MCF 10A (cell line): Measurements from ENCODE around the gene TSPAN16. TPM values are rescaled to one million over a fixed set of nuclear protein-coding genes. Genes with fewer than 3 reads are reported as not detected.

ENCODE experiments used
- BruUV-seq: library from RNA; stranded (reverse); fragments of 400-500 nt; replicated peaks from 2 replicates; lab custom pipeline; 2021; lab: Mats Ljungman, UMichigan
- CTCF ChIA-PET: fragments of 300-600 bp; sonication (Branson Sonifier 250); formaldehyde crosslinking; extraction: SDS; loops from one replicate; lab custom pipeline; 2021; ENCODE audit warnings: antibody characterized with exemption, inconsistent platforms; lab: Yijun Ruan, JAX
- POLR2A ChIA-PET: fragments of 300-600, 350-650 bp; sonication (Branson Sonifier 250); formaldehyde crosslinking; extraction: SDS; loops from one replicate; lab custom pipeline; 2020; ENCODE audit warnings: antibody characterized with exemption, inconsistent platforms; lab: Yijun Ruan, JAX
- DNase-seq: peaks from one replicate; pipeline ENCODE4 v3.0.0-alpha.2; 2018; ENCODE audit not compliant: unreplicated experiment
- H3K27ac Mint-ChIP-seq: one replicate; pipeline ENCODE4 v1.8.0; 2022; ENCODE audit warnings: mild to moderate bottlenecking, low read depth, mixed read lengths; ENCODE audit not compliant: unreplicated experiment
- H3K27me3 Mint-ChIP-seq: one replicate; pipeline ENCODE4 v1.8.0; 2022; ENCODE audit warnings: mixed read lengths; ENCODE audit not compliant: insufficient read depth, unreplicated experiment
- H3K36me3 Mint-ChIP-seq: one replicate; pipeline ENCODE4 v1.8.0; 2022; ENCODE audit warnings: mild to moderate bottlenecking, moderate library complexity, mixed read lengths; ENCODE audit not compliant: insufficient read depth, unreplicated experiment
- H3K4me1 Mint-ChIP-seq: one replicate; pipeline ENCODE4 v1.8.0; 2022; ENCODE audit warnings: mixed read lengths; ENCODE audit not compliant: insufficient read depth, unreplicated experiment
- H3K4me3 Mint-ChIP-seq: one replicate; pipeline ENCODE4 v1.8.0; 2022; ENCODE audit warnings: mild to moderate bottlenecking, moderate library complexity, mixed read lengths; ENCODE audit not compliant: unreplicated experiment
- H3K9me3 Mint-ChIP-seq: one replicate; pipeline ENCODE4 v1.8.0; 2022; ENCODE audit warnings: mixed read lengths; ENCODE audit not compliant: unreplicated experiment
- intact Hi-C: fragments of 100-400 bp; cut with micrococcal nuclease; formaldehyde crosslinking; loops from 2 replicates; pipeline ENCODE4 v1.14.1; 2022
- total RNA-seq: library from RNA; stranded (reverse); gene quantifications from 2 replicates; pipeline ENCODE4 v1.2.3, GENCODE V29; 2022
- TF ChIP-seq, protein P1 (sequence below): fragments of 200-600 bp; IDR thresholded peaks from one replicate; pipeline ENCODE4 v1.8.0; 2022; ENCODE audit warnings: antibody characterized with exemption, mild to moderate bottlenecking; ENCODE audit not compliant: unreplicated experiment

TSPAN16 gene
- total RNA-seq, 1 experiment from 2014 or later, result not detected

DNA sequence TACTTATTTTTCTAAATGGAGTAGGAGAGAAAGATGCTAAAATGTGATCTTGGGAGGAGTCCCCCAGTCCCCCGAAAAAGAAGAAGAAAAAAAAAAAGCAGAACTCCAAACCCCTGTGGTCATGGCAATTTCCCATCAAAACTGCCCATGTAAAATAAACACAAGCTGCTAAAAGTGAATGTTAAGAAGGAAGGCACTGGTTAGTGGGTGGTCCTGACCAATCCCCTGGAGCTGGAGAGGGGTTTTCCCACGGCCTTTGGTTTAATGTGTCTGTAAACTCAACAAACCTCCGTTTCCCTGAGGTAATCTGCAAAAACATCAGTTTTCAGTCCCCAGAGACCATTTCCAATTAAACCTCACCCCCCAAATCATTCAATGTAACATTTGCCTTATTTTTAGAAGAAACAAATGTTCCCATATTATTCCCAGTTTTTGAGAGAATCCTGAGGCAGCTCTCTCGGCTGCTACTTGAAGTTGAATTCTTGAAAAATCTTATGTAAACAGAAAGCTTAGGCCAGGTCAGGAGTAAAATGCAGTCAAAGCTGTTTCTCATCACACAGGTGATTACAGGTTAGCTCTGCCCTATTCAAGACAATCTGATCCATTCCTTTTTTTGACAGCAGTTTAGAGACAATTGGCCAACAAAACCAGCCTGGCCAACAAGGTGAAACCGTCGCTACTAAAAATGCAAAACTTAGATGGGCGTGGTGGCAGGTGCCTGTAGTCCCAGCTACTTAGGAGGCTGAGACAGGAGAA, 26.5 kb downstream of the TSPAN16 start:
- no peaks in the 10 kb centered on the region for H3K27me3 Mint-ChIP-seq
- no peaks in the 10 kb centered on the region for H3K9me3 Mint-ChIP-seq
- H3K27ac Mint-ChIP-seq, result no peak overlapping the region
- H3K36me3 Mint-ChIP-seq, result peaks cover 38% of the 10 kb centered on the region
- no TSS peak for BruUV-seq
- TF ChIP-seq, protein P1, sequence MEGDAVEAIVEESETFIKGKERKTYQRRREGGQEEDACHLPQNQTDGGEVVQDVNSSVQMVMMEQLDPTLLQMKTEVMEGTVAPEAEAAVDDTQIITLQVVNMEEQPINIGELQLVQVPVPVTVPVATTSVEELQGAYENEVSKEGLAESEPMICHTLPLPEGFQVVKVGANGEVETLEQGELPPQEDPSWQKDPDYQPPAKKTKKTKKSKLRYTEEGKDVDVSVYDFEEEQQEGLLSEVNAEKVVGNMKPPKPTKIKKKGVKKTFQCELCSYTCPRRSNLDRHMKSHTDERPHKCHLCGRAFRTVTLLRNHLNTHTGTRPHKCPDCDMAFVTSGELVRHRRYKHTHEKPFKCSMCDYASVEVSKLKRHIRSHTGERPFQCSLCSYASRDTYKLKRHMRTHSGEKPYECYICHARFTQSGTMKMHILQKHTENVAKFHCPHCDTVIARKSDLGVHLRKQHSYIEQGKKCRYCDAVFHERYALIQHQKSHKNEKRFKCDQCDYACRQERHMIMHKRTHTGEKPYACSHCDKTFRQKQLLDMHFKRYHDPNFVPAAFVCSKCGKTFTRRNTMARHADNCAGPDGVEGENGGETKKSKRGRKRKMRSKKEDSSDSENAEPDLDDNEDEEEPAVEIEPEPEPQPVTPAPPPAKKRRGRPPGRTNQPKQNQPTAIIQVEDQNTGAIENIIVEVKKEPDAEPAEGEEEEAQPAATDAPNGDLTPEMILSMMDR, result no peak
- intact Hi-C loops, result no loop called here
- DNase-seq, result no peak
- H3K4me3 Mint-ChIP-seq, result no peak overlapping the region
- POLR2A ChIA-PET, result interaction anchor here (0.7 to 4.8 kb wide), 4 partner anchors 16 to 99 kb away, joined by 3 to 33 read pairs (median 5); partner anchors contain the start of genes CCDC159, RAB3D and TMEM205
- H3K4me1 Mint-ChIP-seq, result peaks cover 17% of the 10 kb centered on the region
- CTCF ChIA-PET, result interaction anchor here (0.5 to 1.5 kb wide), 9 partner anchors 24 to 1515 kb away, joined by 3 to 7 read pairs (median 3); partner anchors contain the start of genes CCDC159 and TMEM205

- DNase-seq, result peak; percentile 49
- ChIA-PET POLR2A (interaction anchor here (1.0 to 4.8 kb wide), 11 partner anchors 9 to 185 kb away, joined by 3 to 33 read pairs (median 5); partner anchors contain the start of genes CCDC159, SWSAP1 and TMEM205), CTCF (interaction anchor here (0.6 to 1.5 kb wide), 4 partner anchors 30 to 159 kb away, joined by 3 to 7 read pairs (median 4); no protein-coding TSS in a partner anchor)
- no peaks in the 10 kb centered on the region for H3K9me3 Mint-ChIP-seq
- peak overlapping the region; percentile 53 for H3K4me3 Mint-ChIP-seq
- TF ChIP-seq, protein P1, result no peak
- H3K36me3 Mint-ChIP-seq, result peaks cover 50% of the 10 kb centered on the region
- peak overlapping the region; percentile 49 for H3K27ac Mint-ChIP-seq
- H3K4me1 Mint-ChIP-seq, result peaks cover 17% of the 10 kb centered on the region
- BruUV-seq, result TSS peak; percentile 28
- intact Hi-C loops, result no loop called here
- H3K27me3 Mint-ChIP-seq, result no peaks in the 10 kb centered on the region
Observed at GRCh38 chr19:11323601-11324078, 27.7 kb downstream of the TSPAN16 start.

GRCh38 chr19:11324079-11324661, 28.2 kb downstream of the TSPAN16 start:
- peak; percentile 99 for DNase-seq
- Mint-ChIP-seq H3K27me3 (no peaks in the 10 kb centered on the region), H3K9me3 (no peaks in the 10 kb centered on the region), H3K4me1 (peaks cover 16% of the 10 kb centered on the region), H3K4me3 (peak overlapping the region; percentile 53), H3K36me3 (peaks cover 55% of the 10 kb centered on the region), H3K27ac (peak overlapping the region; percentile 49)
- POLR2A ChIA-PET, result interaction anchor here (0.7 to 4.8 kb wide), 14 partner anchors 9 to 266 kb away, joined by 3 to 33 read pairs (median 5); partner anchors contain the start of genes CCDC159, SWSAP1 and TMEM205
- intact Hi-C loops, result no loop called here
- CTCF ChIA-PET, result interaction anchor here (0.5 to 1.4 kb wide), 6 partner anchors 21 to 840 kb away, joined by 3 to 4 read pairs (median 3); no protein-coding TSS in a partner anchor
- TF ChIP-seq, protein P1, result no peak
- BruUV-seq, result no TSS peak
